ENCODE data around the gene SUPT16H. TPM values are rescaled to one million over a fixed set of nuclear protein-coding genes. Genes with fewer than 3 reads are reported as not detected.
"Not testable (repeated sequence)": the region's sequence is repeated elsewhere in the genome, so short reads cannot be mapped to it uniquely, and the experiment has no call there.

The SUPT16H gene
- polyA plus RNA-seq, 1 of the 3 experiments (the other 2 are of a cell fraction), result 53.7 TPM

DNA sequence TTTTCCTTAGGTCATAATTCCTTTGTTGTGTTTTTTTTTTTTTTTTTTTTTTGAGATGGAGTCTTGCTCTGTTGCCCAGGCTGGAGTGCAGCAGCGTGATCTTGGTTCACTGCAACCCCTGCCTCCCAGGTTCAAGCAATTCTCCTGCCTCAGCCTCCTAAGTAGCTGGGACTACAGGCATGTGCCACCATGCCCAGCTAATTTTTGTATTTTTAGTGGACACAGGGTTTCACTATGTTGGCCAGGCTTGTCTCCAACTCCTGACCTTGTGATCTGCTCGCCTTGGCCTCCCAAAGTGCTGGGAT, 81.0 kb downstream of the SUPT16H start:
- DNase-seq; H2AFZ ChIP-seq (ENCODE audit: low read depth); H3K4me1 ChIP-seq (ENCODE audit: control insufficient read depth in 1 of 2, insufficient read depth in 2 of 2, low read depth in 1 of 2, low read length in 1 of 2); H3K9ac ChIP-seq; POLR2A ChIA-PET; H4K20me1 ChIP-seq (ENCODE audit: insufficient read depth); H3K79me2 ChIP-seq (ENCODE audit: insufficient read depth); CTCF ChIA-PET; H3K4me2 ChIP-seq; H3K4me3 ChIP-seq (ENCODE audit: low read depth in 2 of 2, low read length in 1 of 2); H3K9me2 ChIP-seq; H3K27ac ChIP-seq (ENCODE audit: low read depth in 2 of 2, low read length in 1 of 2); H3K9me3 ChIP-seq; H3K36me3 ChIP-seq (replicated peaks in 1 of 2; ENCODE audit: control insufficient read depth in 1 of 2, insufficient read depth in 2 of 2, low read length in 1 of 2); H3F3A ChIP-seq (replicated peaks; ENCODE audit: insufficient read depth): not testable (repeated sequence)
- H3K27me3 ChIP-seq (ENCODE audit: insufficient read depth), result peaks cover 19% of the 10 kb centered on the region; the same call in 1 of the 2 replicates
- 68% methylated on average over 2 of the region's 2 CpGs for WGBS (ENCODE audit: low lambda C conversion rate)

DNA sequence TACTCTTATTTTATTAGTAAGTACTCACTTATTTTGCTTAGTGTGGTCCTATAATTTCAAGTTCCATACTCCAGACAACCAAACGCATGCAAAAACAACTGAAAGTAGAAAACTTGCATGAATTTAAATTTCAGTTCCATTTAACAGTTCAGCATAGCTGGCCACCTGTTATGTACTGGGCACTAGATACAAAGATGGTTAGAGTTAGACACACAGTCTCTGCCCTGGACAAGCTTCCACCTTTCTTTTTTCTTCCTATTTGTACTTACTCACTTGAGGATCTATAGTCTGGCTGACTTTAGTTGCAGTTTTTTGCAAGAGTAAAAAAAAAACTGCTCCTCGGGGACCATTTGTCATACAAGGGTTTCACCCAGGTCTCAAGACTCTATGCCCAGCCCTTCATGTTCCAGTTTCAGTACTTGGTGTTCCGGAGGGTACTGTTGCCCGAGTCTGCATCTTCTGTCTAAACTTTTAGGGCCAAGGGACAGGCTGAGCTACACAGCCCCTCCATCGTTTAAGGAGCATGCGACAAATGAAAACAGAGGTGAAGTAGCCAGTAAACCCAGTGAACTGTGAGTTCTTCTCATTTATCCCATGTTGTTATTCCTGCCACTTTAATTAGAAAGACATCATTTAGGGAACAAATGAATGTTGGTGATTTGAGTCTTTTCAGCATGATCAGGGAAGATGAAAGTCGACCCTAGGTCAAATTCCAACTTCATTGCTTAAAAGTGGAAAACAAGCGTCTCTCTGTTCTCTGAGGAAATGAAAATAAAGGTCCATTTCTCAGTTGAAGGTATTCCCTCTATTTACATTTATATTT, 81.6 kb downstream of the SUPT16H start:
- Histone ChIP-seq H3K27me3 (ENCODE audit: insufficient read depth) (peaks cover 19% of the 10 kb centered on the region; the same call in 1 of the 2 replicates), H3K27ac (ENCODE audit: low read depth in 2 of 2, low read length in 1 of 2) (no peak overlapping the region), H3K36me3 (replicated peaks in 1 of 2; ENCODE audit: control insufficient read depth in 1 of 2, insufficient read depth in 2 of 2, low read length in 1 of 2) (no peaks in the 10 kb centered on the region), H3F3A (replicated peaks; ENCODE audit: insufficient read depth) (no peaks in the 10 kb centered on the region), H3K4me1 (ENCODE audit: control insufficient read depth in 1 of 2, insufficient read depth in 2 of 2, low read depth in 1 of 2, low read length in 1 of 2) (no peaks in the 10 kb centered on the region; a peak in 1 of 4 replicates), H3K9me2 (no peaks in the 10 kb centered on the region), H3K4me2 (no peak overlapping the region), H3K79me2 (ENCODE audit: insufficient read depth) (no peaks in the 10 kb centered on the region), H3K9ac (no peak overlapping the region), H2AFZ (ENCODE audit: low read depth) (no peak overlapping the region), H3K4me3 (ENCODE audit: low read depth in 2 of 2, low read length in 1 of 2) (no peak overlapping the region), H3K9me3 (no peaks in the 10 kb centered on the region), H4K20me1 (ENCODE audit: insufficient read depth) (no peaks in the 10 kb centered on the region)
- ChIA-PET CTCF (no interaction called here), POLR2A (no interaction called here)
- DNase-seq, result no peak
- 65% methylated on average over 8 of the region's 8 CpGs for WGBS (ENCODE audit: low lambda C conversion rate)
- TF ChIP-seq, protein P1, sequence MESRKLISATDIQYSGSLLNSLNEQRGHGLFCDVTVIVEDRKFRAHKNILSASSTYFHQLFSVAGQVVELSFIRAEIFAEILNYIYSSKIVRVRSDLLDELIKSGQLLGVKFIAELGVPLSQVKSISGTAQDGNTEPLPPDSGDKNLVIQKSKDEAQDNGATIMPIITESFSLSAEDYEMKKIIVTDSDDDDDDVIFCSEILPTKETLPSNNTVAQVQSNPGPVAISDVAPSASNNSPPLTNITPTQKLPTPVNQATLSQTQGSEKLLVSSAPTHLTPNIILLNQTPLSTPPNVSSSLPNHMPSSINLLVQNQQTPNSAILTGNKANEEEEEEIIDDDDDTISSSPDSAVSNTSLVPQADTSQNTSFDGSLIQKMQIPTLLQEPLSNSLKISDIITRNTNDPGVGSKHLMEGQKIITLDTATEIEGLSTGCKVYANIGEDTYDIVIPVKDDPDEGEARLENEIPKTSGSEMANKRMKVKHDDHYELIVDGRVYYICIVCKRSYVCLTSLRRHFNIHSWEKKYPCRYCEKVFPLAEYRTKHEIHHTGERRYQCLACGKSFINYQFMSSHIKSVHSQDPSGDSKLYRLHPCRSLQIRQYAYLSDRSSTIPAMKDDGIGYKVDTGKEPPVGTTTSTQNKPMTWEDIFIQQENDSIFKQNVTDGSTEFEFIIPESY (IDR thresholded peaks at IDR 0.05; ENCODE audit: borderline replicate concordance, low read depth), result no peak
- TF ChIP-seq SIN3A (IDR thresholded peaks at IDR 0.05; ENCODE audit: borderline replicate concordance, low read depth, low read length) (no peak), NFIC (IDR thresholded peaks at IDR 0.05; ENCODE audit: borderline replicate concordance) (no peak)

Small RNAs within 50 kb of the gene (small RNA-seq; reads per million reads assigned to genes)
- gene RN7SL650P (0 reads per million in 7 experiments), gene SNORD8 (11.9 to 146 (median 44.5) reads per million in 7 experiments), gene SNORD9 (24.9 to 231 (median 83.2) reads per million in 7 experiments)

Other genes with a start within 250 kb of the SUPT16H start
- not detected in 2 replicates for gene OR5AU1, start 228.0 kb downstream of the SUPT16H start, polyA plus RNA-seq (2012; rRNA removed)
- 341 and 500 TPM in 2 replicates for gene HNRNPC, start 114.6 kb downstream of the SUPT16H start, polyA plus RNA-seq (2012; rRNA removed)
- not detected in 2 replicates for gene RPGRIP1, start 103.9 kb downstream of the SUPT16H start, polyA plus RNA-seq (2012; rRNA removed)
- gene CHD8, start 72.1 kb upstream of the SUPT16H start, polyA plus RNA-seq (2012; rRNA removed), result 20.1 and 25.3 TPM in 2 replicates
- 24.4 and 41.2 TPM in 2 replicates for gene RAB2B, start 92.9 kb upstream of the SUPT16H start, polyA plus RNA-seq (2012; rRNA removed)
- 52.3 and 69.3 TPM in 2 replicates for gene TOX4, start 93.2 kb upstream of the SUPT16H start, polyA plus RNA-seq (2012; rRNA removed)
- gene METTL3, start 127.3 kb upstream of the SUPT16H start, polyA plus RNA-seq (2012; rRNA removed), result 118 and 198 TPM in 2 replicates
- 7.5 and 9.1 TPM in 2 replicates for gene SALL2, start 142.3 kb upstream of the SUPT16H start, polyA plus RNA-seq (2012; rRNA removed)
- gene OR10G3, start 196.1 kb upstream of the SUPT16H start, polyA plus RNA-seq (2012; rRNA removed), result not detected in 2 replicates